CD4-positive, alpha-beta T cell (primary cell): ENCODE measurements around the gene PTPRM. TPM values are rescaled to one million over a fixed set of nuclear protein-coding genes. Genes with fewer than 3 reads are reported as not detected.

Source experiments
- ATAC-seq: fragments of 200-7000 bp; cut with Tn5 transposase; one replicate; pipeline ENCODE4 v1.10.0; 2022; ENCODE audit warnings: mild to moderate bottlenecking; ENCODE audit not compliant: poor library complexity
- CTCF ChIA-PET: fragments of 350-600 bp; sonication (Branson Sonifier 250); formaldehyde crosslinking; loops from one replicate; lab custom pipeline; 2021; ENCODE audit warnings: antibody characterized with exemption, inconsistent platforms; lab: Charles Lee
- POLR2A ChIA-PET: fragments of 350-600 bp; sonication (Branson Sonifier 250); formaldehyde crosslinking; loops from one replicate; lab custom pipeline; 2021; ENCODE audit warnings: antibody characterized with exemption, inconsistent platforms; lab: Charles Lee
- DNase-seq, 14 experiments: peaks; one replicate each; pipeline ENCODE4 v3.0.0-alpha.2; 2013 to 2020; ENCODE audit warnings: mixed read lengths in 2 of 14
- H3K27ac ChIP-seq, 2 donors: one replicate each; pipeline versions ENCODE4 v1.5.1 to v1.7.0; 2013; ENCODE audit warnings: low read length in 2 of 2, low read depth in 1 of 2, mild to moderate bottlenecking in 1 of 2
- H3K27me3 ChIP-seq, 2 experiments: 1 replicate in 1 of 2; 2 replicates in 1 of 2; pipeline versions ENCODE4 v1.6.1 to v1.7.0; 2013; ENCODE audit warnings: low read length in 2 of 2, control low read depth in 1 of 2, mild to moderate bottlenecking in 1 of 2, moderate library complexity in 1 of 2; ENCODE audit not compliant: insufficient read depth in 2 of 2, control insufficient read depth in 1 of 2
- H3K36me3 ChIP-seq: one replicate; pipeline ENCODE4 v1.6.1; 2013; ENCODE audit warnings: low read length, control low read depth; ENCODE audit not compliant: insufficient read depth
- H3K4me1 ChIP-seq: one replicate; pipeline ENCODE4 v1.6.1; 2013; ENCODE audit warnings: low read length, control low read depth; ENCODE audit not compliant: insufficient read depth
- H3K4me3 ChIP-seq: one replicate; pipeline ENCODE4 v1.5.1; 2013; ENCODE audit warnings: mild to moderate bottlenecking, low read length, moderate library complexity
- H3K9me3 ChIP-seq, 2 experiments: 1 replicate in 1 of 2; 2 replicates in 1 of 2; pipeline versions ENCODE4 v1.6.1 to v1.7.0; 2013; ENCODE audit warnings: low read length in 2 of 2, mild to moderate bottlenecking in 2 of 2, control low read depth in 1 of 2, moderate library complexity in 1 of 2; ENCODE audit not compliant: control insufficient read depth in 1 of 2, insufficient read depth in 1 of 2
- H3K27ac Mint-ChIP-seq: one replicate; pipeline ENCODE4 v1.8.0; 2020; ENCODE audit warnings: mixed read lengths
- H3K27me3 Mint-ChIP-seq: one replicate; pipeline ENCODE4 v1.8.0; 2021; ENCODE audit warnings: mixed read lengths
- H3K36me3 Mint-ChIP-seq: one replicate; pipeline ENCODE4 v1.8.0; 2021; ENCODE audit warnings: low read depth, mixed read lengths
- H3K4me1 Mint-ChIP-seq: one replicate; pipeline ENCODE4 v1.8.0; 2021; ENCODE audit warnings: low read depth, mixed read lengths
- H3K4me3 Mint-ChIP-seq: one replicate; pipeline ENCODE4 v1.8.0; 2020; ENCODE audit warnings: mild to moderate bottlenecking, mixed read lengths
- H3K9me3 Mint-ChIP-seq: one replicate; pipeline ENCODE4 v1.8.0; 2020; ENCODE audit warnings: mixed read lengths
- intact Hi-C, 2 experiments: fragments of 100-400 bp; cut with DNase I in 1 of 2; cut with micrococcal nuclease in 1 of 2; formaldehyde crosslinking; loops; one replicate each; pipeline versions ENCODE4 v1.15.1 to v1.9.0; 2023 to 2025; cut with DNase I, micrococcal nuclease
- total RNA-seq, 174 experiments: library from RNA in 2 of 174; stranded (reverse) in 2 of 174; gene quantifications; one replicate each; pipeline ENCODE4 v1.2.3 and lab custom pipeline; 2021 to 2026
- TF ChIP-seq, protein P1 (sequence below): fragments of 200-600 bp; IDR thresholded peaks from one replicate; pipeline ENCODE4 v1.8.0; 2022; ENCODE audit warnings: antibody characterized with exemption, mild to moderate bottlenecking

The PTPRM gene
- total RNA-seq, 2 experiments from 2014 or later: 21.7 to 21.9 TPM

GRCh38 chr18:8139127-8139527, 572.0 kb downstream of the PTPRM start:
- TF ChIP-seq, protein P1, sequence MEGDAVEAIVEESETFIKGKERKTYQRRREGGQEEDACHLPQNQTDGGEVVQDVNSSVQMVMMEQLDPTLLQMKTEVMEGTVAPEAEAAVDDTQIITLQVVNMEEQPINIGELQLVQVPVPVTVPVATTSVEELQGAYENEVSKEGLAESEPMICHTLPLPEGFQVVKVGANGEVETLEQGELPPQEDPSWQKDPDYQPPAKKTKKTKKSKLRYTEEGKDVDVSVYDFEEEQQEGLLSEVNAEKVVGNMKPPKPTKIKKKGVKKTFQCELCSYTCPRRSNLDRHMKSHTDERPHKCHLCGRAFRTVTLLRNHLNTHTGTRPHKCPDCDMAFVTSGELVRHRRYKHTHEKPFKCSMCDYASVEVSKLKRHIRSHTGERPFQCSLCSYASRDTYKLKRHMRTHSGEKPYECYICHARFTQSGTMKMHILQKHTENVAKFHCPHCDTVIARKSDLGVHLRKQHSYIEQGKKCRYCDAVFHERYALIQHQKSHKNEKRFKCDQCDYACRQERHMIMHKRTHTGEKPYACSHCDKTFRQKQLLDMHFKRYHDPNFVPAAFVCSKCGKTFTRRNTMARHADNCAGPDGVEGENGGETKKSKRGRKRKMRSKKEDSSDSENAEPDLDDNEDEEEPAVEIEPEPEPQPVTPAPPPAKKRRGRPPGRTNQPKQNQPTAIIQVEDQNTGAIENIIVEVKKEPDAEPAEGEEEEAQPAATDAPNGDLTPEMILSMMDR: no peak
- ATAC-seq (no peak), DNase-seq (no peak)
- no peaks in the 10 kb centered on the region for H3K36me3 ChIP-seq
- Mint-ChIP-seq H3K36me3 (peaks cover 7% of the 10 kb centered on the region), H3K27ac (no peak overlapping the region), H3K27me3 (no peaks in the 10 kb centered on the region), H3K4me1 (no peaks in the 10 kb centered on the region), H3K4me3 (no peak overlapping the region), H3K9me3 (no peaks in the 10 kb centered on the region)
- POLR2A ChIA-PET: no interaction called here
- no peaks in the 10 kb centered on the region for H3K27me3 ChIP-seq
- H3K4me1 ChIP-seq: no peaks in the 10 kb centered on the region
- H3K9me3 ChIP-seq: peaks cover 0 to 4% of the 10 kb centered on the region in 2 experiments
- CTCF ChIA-PET: no interaction called here
- intact Hi-C loops: no loop called here
- no peak overlapping the region for H3K4me3 ChIP-seq
- no peak overlapping the region for H3K27ac ChIP-seq

- no peaks in the 10 kb centered on the region for H3K27me3 ChIP-seq
- no peaks in the 10 kb centered on the region for H3K9me3 Mint-ChIP-seq
- H3K4me1 Mint-ChIP-seq: no peaks in the 10 kb centered on the region
- TF ChIP-seq, protein P1: no peak
- H3K9me3 ChIP-seq: peaks cover 0 to 4% of the 10 kb centered on the region in 2 experiments
- peaks cover 11% of the 10 kb centered on the region for H3K36me3 Mint-ChIP-seq
- H3K27ac Mint-ChIP-seq: no peak overlapping the region
- POLR2A ChIA-PET: no interaction called here
- CTCF ChIA-PET: no interaction called here
- no peaks in the 10 kb centered on the region for H3K4me1 ChIP-seq
- no peak for DNase-seq
- H3K27ac ChIP-seq: no peak overlapping the region
- intact Hi-C loops: no loop called here
- ATAC-seq: no peak
- no peak overlapping the region for H3K4me3 ChIP-seq
- H3K4me3 Mint-ChIP-seq: no peak overlapping the region
- no peaks in the 10 kb centered on the region for H3K27me3 Mint-ChIP-seq
- H3K36me3 ChIP-seq: no peaks in the 10 kb centered on the region
These were observed 572.8 kb downstream of the PTPRM start for GRCh38 chr18:8139891-8140406.

- intact Hi-C loops: no loop called here
- Mint-ChIP-seq H3K9me3 (no peaks in the 10 kb centered on the region), H3K36me3 (peaks cover 12% of the 10 kb centered on the region), H3K27ac (no peak overlapping the region), H3K4me3 (no peak overlapping the region), H3K27me3 (no peaks in the 10 kb centered on the region), H3K4me1 (no peaks in the 10 kb centered on the region)
- no peaks in the 10 kb centered on the region for H3K36me3 ChIP-seq
- peaks cover 0 to 5% of the 10 kb centered on the region in 2 experiments for H3K9me3 ChIP-seq
- ChIA-PET POLR2A (no interaction called here), CTCF (no interaction called here)
- H3K4me1 ChIP-seq: no peaks in the 10 kb centered on the region
- H3K27me3 ChIP-seq: no peaks in the 10 kb centered on the region
- H3K27ac ChIP-seq: no peak overlapping the region
- H3K4me3 ChIP-seq: no peak overlapping the region
- TF ChIP-seq, protein P1: no peak
- ATAC-seq (no peak), DNase-seq (no peak)
These were observed 573.9 kb downstream of the PTPRM start for GRCh38 chr18:8140841-8141501.
